ENCODE data around the gene BACH2.

DNA sequence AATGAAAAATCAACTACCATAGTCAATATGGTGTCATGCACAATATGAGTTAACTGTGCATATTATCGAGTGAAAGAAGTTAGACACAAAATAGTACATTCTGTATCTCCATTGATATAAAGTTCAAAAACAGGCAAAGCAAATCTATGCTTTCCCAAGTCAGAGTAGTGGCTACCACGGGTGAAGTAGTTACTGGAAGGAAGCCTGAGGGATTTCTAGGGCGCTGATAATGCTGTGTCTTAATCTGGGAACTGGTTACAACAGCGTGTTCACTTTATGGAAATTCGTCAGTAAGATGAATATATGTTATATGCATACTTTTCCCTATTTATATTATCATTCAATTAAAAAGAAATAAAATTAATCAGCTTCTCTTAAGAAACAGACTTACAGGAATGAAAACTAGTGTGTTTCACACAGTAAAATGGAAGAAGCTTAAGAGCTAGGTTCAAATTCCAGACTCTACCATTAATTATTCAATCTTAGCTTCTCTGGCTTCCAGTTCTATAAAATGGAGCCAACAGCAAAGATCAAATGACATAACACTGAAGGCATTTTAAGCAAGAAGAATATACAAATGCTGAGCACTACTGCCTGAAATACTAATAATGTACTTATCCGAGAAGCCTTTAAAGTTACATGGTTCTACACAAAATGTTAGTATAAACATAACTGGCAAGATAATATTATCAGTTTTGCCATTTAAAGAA is 19.2 kb downstream of the BACH2 start:
- TF ChIP-seq POLR2A (IDR thresholded peaks at IDR 0.05; ENCODE audit: low read depth, low read length) = no peak
- TF ChIP-seq, protein P1, sequence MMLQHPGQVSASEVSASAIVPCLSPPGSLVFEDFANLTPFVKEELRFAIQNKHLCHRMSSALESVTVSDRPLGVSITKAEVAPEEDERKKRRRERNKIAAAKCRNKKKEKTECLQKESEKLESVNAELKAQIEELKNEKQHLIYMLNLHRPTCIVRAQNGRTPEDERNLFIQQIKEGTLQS (IDR thresholded peaks at IDR 0.05; ENCODE audit: borderline replicate concordance, extremely low read depth, low read depth, low read length) = no peak
- TF ChIP-seq, protein P2, sequence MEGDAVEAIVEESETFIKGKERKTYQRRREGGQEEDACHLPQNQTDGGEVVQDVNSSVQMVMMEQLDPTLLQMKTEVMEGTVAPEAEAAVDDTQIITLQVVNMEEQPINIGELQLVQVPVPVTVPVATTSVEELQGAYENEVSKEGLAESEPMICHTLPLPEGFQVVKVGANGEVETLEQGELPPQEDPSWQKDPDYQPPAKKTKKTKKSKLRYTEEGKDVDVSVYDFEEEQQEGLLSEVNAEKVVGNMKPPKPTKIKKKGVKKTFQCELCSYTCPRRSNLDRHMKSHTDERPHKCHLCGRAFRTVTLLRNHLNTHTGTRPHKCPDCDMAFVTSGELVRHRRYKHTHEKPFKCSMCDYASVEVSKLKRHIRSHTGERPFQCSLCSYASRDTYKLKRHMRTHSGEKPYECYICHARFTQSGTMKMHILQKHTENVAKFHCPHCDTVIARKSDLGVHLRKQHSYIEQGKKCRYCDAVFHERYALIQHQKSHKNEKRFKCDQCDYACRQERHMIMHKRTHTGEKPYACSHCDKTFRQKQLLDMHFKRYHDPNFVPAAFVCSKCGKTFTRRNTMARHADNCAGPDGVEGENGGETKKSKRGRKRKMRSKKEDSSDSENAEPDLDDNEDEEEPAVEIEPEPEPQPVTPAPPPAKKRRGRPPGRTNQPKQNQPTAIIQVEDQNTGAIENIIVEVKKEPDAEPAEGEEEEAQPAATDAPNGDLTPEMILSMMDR (IDR thresholded peaks at IDR 0.05 in 2 of 3, conservative IDR thresholded peaks at IDR 0.05 in 1 of 3; ENCODE audit: control insufficient read depth in 2 of 3, extremely low read depth in 1 of 3, insufficient read depth in 1 of 3, low read depth in 3 of 3, low read length in 3 of 3) = no peak
- TF ChIP-seq, protein P3, sequence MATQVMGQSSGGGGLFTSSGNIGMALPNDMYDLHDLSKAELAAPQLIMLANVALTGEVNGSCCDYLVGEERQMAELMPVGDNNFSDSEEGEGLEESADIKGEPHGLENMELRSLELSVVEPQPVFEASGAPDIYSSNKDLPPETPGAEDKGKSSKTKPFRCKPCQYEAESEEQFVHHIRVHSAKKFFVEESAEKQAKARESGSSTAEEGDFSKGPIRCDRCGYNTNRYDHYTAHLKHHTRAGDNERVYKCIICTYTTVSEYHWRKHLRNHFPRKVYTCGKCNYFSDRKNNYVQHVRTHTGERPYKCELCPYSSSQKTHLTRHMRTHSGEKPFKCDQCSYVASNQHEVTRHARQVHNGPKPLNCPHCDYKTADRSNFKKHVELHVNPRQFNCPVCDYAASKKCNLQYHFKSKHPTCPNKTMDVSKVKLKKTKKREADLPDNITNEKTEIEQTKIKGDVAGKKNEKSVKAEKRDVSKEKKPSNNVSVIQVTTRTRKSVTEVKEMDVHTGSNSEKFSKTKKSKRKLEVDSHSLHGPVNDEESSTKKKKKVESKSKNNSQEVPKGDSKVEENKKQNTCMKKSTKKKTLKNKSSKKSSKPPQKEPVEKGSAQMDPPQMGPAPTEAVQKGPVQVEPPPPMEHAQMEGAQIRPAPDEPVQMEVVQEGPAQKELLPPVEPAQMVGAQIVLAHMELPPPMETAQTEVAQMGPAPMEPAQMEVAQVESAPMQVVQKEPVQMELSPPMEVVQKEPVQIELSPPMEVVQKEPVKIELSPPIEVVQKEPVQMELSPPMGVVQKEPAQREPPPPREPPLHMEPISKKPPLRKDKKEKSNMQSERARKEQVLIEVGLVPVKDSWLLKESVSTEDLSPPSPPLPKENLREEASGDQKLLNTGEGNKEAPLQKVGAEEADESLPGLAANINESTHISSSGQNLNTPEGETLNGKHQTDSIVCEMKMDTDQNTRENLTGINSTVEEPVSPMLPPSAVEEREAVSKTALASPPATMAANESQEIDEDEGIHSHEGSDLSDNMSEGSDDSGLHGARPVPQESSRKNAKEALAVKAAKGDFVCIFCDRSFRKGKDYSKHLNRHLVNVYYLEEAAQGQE (IDR thresholded peaks at IDR 0.05; ENCODE audit: low read depth, low read length) = no peak
- TF ChIP-seq TAF1 (IDR thresholded peaks at IDR 0.05; ENCODE audit: borderline replicate concordance, low read depth, low read length) = no peak
- no peak for TF ChIP-seq EP300 (IDR thresholded peaks at IDR 0.05; ENCODE audit: borderline replicate concordance in 1 of 2, control insufficient read depth in 1 of 2, low read depth in 2 of 2, low read length in 2 of 2)
- TF ChIP-seq GATAD2B (conservative IDR thresholded peaks at IDR 0.05; ENCODE audit: low read depth) = no peak
- TF ChIP-seq, protein P4, sequence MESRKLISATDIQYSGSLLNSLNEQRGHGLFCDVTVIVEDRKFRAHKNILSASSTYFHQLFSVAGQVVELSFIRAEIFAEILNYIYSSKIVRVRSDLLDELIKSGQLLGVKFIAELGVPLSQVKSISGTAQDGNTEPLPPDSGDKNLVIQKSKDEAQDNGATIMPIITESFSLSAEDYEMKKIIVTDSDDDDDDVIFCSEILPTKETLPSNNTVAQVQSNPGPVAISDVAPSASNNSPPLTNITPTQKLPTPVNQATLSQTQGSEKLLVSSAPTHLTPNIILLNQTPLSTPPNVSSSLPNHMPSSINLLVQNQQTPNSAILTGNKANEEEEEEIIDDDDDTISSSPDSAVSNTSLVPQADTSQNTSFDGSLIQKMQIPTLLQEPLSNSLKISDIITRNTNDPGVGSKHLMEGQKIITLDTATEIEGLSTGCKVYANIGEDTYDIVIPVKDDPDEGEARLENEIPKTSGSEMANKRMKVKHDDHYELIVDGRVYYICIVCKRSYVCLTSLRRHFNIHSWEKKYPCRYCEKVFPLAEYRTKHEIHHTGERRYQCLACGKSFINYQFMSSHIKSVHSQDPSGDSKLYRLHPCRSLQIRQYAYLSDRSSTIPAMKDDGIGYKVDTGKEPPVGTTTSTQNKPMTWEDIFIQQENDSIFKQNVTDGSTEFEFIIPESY (IDR thresholded peaks at IDR 0.05) = no peak
- TF ChIP-seq ZNF274 (IDR thresholded peaks at IDR 0.05; ENCODE audit: insufficient read depth, insufficient read length) = no peak
- TF ChIP-seq MYC (IDR thresholded peaks at IDR 0.05; ENCODE audit: insufficient read depth, insufficient read length, insufficient replicate concordance, low read length, severe bottlenecking) = no peak
- no peak for TF ChIP-seq RAD21 (IDR thresholded peaks at IDR 0.05; ENCODE audit: insufficient read depth, low read depth, low read length)
- TF ChIP-seq CEBPB (IDR thresholded peaks at IDR 0.05; ENCODE audit: borderline replicate concordance in 1 of 2, low read depth in 2 of 2, low read length in 2 of 2) = no peak
- TF ChIP-seq JUND (IDR thresholded peaks at IDR 0.05; ENCODE audit: low read depth, low read length) = no peak
